ENCODE data around the gene FHOD3.

- no peak for TF ChIP-seq CTCF (IDR thresholded peaks at IDR 0.05; ENCODE audit: low read length)
- no peak for TF ChIP-seq EZH2phosphoT487 (IDR thresholded peaks at IDR 0.05; ENCODE audit: low read length)
- no peak for TF ChIP-seq EZH2 (optimal IDR thresholded peaks at IDR 0.05; ENCODE audit: low read depth, low read length)
Measured at GRCh38 chr18:36613069-36613468, 315.6 kb downstream of the FHOD3 start.

Data from MM.1S (cell line).